GM19468 (cell line): ENCODE measurements around the gene PUSL1.
A peak's percentile ranks its signal among the peaks of the same experiment; 100 is the strongest.
"Not testable (repeated sequence)": the region's sequence is repeated elsewhere in the genome, so short reads cannot be mapped to it uniquely, and the experiment has no call there.

Source experiments
- ATAC-seq: cut with Tn5 transposase; IDR thresholded peaks from one replicate; pipeline ENCODE4 v1.9.1; 2021; ENCODE audit warnings: mild to moderate bottlenecking, moderate library complexity, moderate number of reproducible peaks; ENCODE audit not compliant: unreplicated experiment; ENCODE audit errors: extremely low read depth

PUSL1 gene

GRCh38 chr1:1307261-1307922 is 1.0 kb upstream of the PUSL1 start:
- peak; percentile 12 for ATAC-seq

- ATAC-seq = no peak
Measured at GRCh38 chr1:1308756-1309250, 406 bp downstream of the PUSL1 start.

GRCh38 chr1:1309251-1310108 is 1.1 kb downstream of the PUSL1 start:
- no peak for ATAC-seq

- no peak for ATAC-seq
Measured at GRCh38 chr1:1310109-1310385, 1.6 kb downstream of the PUSL1 start.

GRCh38 chr1:1310476-1311053 is 2.2 kb downstream of the PUSL1 start:
- no peak for ATAC-seq

GRCh38 chr1:1311107-1312104 is 3.0 kb downstream of the PUSL1 start:
- ATAC-seq = no peak

GRCh38 chr1:1312450-1313314 is 4.3 kb downstream of the PUSL1 start:
- ATAC-seq = no peak

- ATAC-seq = no peak
Measured at GRCh38 chr1:1313500-1314236, 5.3 kb downstream of the PUSL1 start.

GRCh38 chr1:1314237-1314586 is 5.8 kb downstream of the PUSL1 start:
- no peak for ATAC-seq

- ATAC-seq = no peak
Measured at GRCh38 chr1:1314678-1315335, 6.4 kb downstream of the PUSL1 start.

- no peak for ATAC-seq
Measured at GRCh38 chr1:1315435-1315954, 7.1 kb downstream of the PUSL1 start.

GRCh38 chr1:1316199-1316598 is 7.8 kb downstream of the PUSL1 start:
- not testable (repeated sequence) for ATAC-seq

GRCh38 chr1:1317420-1317819 is 9.0 kb downstream of the PUSL1 start:
- no peak for ATAC-seq

- ATAC-seq = no peak
Measured at GRCh38 chr1:1318131-1318652, 9.8 kb downstream of the PUSL1 start.

- ATAC-seq = no peak
Measured at GRCh38 chr1:1318777-1319645, 10.6 kb downstream of the PUSL1 start.

GRCh38 chr1:1319646-1319941 is 11.2 kb downstream of the PUSL1 start:
- no peak for ATAC-seq
